Breast epithelium (tissue), 3 donors: ENCODE measurements around the gene SEC14L1.

Experiments
- CTCF ChIP-seq, 3 donors: fragments of 450-650 bp; IDR thresholded peaks; one replicate each; pipeline ENCODE4 v1.5.1; 2016 to 2017; ENCODE audit warnings: antibody characterized with exemption in 3 of 3, mild to moderate bottlenecking in 3 of 3, moderate library complexity in 3 of 3
- POLR2A ChIP-seq: fragments of 450-650 bp; IDR thresholded peaks from one replicate; pipeline ENCODE4 v1.6.1; 2016; ENCODE audit warnings: antibody characterized with exemption, mild to moderate bottlenecking, moderate library complexity
- POLR2AphosphoS5 ChIP-seq, 3 donors: sonication (generic); formaldehyde crosslinking; IDR thresholded peaks; one replicate each; pipeline ENCODE4 v1.6.1; 2017; ENCODE audit warnings: antibody characterized with exemption in 3 of 3

GRCh38 chr17:77115510-77115909 is 25.3 kb upstream of the SEC14L1 start:
- TF ChIP-seq POLR2AphosphoS5 (IDR thresholded peaks at IDR 0.05), result no peak
- TF ChIP-seq CTCF (IDR thresholded peaks at IDR 0.05), result no peak
- no peak for TF ChIP-seq POLR2A
